DND-41 (cell line): ENCODE measurements around the gene APBA3.

Source experiments
- ATAC-seq: fragments of 200-7000 bp; cut with Tn5 transposase; 3 replicates; pipeline ENCODE4 v1.9.1; 2021; ENCODE audit warnings: low read depth; ENCODE audit not compliant: insufficient read depth
- DNase-seq: peaks from one replicate; pipeline ENCODE4 v3.0.0-alpha.2; 2020
- H2AFZ ChIP-seq: 2 replicates; pipeline ENCODE4 v1.6.0; 2012; ENCODE audit warnings: low read depth, low read length
- H3K27ac ChIP-seq: 2 replicates; pipeline ENCODE4 v1.5.1; 2012; ENCODE audit warnings: low read length, inconsistent platforms
- H3K27me3 ChIP-seq: fragments of 200-600 bp; sonication (generic); 2 replicates; pipeline ENCODE4 v1.6.0; 2012; ENCODE audit warnings: low read length, mild to moderate bottlenecking, inconsistent platforms; ENCODE audit not compliant: insufficient read depth, poor library complexity
- H3K36me3 ChIP-seq: 2 replicates; pipeline ENCODE4 v1.5.1; 2012; ENCODE audit warnings: low read length, inconsistent platforms; ENCODE audit not compliant: insufficient read depth
- H3K4me1 ChIP-seq: 2 replicates; pipeline ENCODE4 v1.5.1; 2012; ENCODE audit warnings: mild to moderate bottlenecking, low read length; ENCODE audit not compliant: insufficient read depth
- H3K4me2 ChIP-seq: 2 replicates; pipeline ENCODE4 v1.6.0; 2012; ENCODE audit warnings: mild to moderate bottlenecking, moderate library complexity, low read length, inconsistent platforms; ENCODE audit not compliant: insufficient read depth
- H3K4me3 ChIP-seq, 2 experiments: fragments of 200-600 bp in 1 of 2; shearing (Covaris generic) in 1 of 2; 2 replicates each; pipeline ENCODE4 v1.5.1; 2012 to 2016; ENCODE audit warnings: inconsistent platforms in 2 of 2, low read length in 2 of 2, mild to moderate bottlenecking in 2 of 2, low read depth in 1 of 2, moderate library complexity in 1 of 2
- H3K79me2 ChIP-seq: 2 replicates; pipeline ENCODE4 v1.6.0; 2012; ENCODE audit warnings: low read length, inconsistent platforms; ENCODE audit not compliant: insufficient read depth
- H3K9ac ChIP-seq: 2 replicates; pipeline ENCODE4 v1.6.0; 2012; ENCODE audit warnings: low read depth, mild to moderate bottlenecking, inconsistent platforms, low read length, moderate library complexity
- H3K9me3 ChIP-seq: 2 replicates; pipeline ENCODE4 v1.5.1; 2012; ENCODE audit warnings: low read length, moderate library complexity, mild to moderate bottlenecking, inconsistent platforms; ENCODE audit not compliant: insufficient read depth, severe bottlenecking
- H4K20me1 ChIP-seq: 2 replicates; pipeline ENCODE4 v1.6.0; 2012; ENCODE audit warnings: low read length; ENCODE audit not compliant: insufficient read depth
- CTCF ChIP-seq: IDR thresholded peaks from 2 replicates; pipeline ENCODE4 v1.5.1; 2012; ENCODE audit warnings: borderline replicate concordance, low read length, moderate library complexity, mild to moderate bottlenecking; ENCODE audit not compliant: poor library complexity, severe bottlenecking; ENCODE audit errors: extremely low read depth
- EZH2 ChIP-seq: IDR thresholded peaks from 3 replicates; pipeline ENCODE4 v1.6.1; 2012; ENCODE audit warnings: borderline replicate concordance, low read depth, mild to moderate bottlenecking, moderate library complexity, low read length, inconsistent platforms; ENCODE audit not compliant: severe bottlenecking

The APBA3 gene

GRCh38 chr19:3734310-3734600 is 27.2 kb downstream of the APBA3 start:
- no peak overlapping the region for H3K4me3 ChIP-seq
- no peak for ATAC-seq
- no peaks in the 10 kb centered on the region for H3K79me2 ChIP-seq
- no peak overlapping the region for H3K27ac ChIP-seq
- H3K9me3 ChIP-seq, result no peaks in the 10 kb centered on the region
- no peaks in the 10 kb centered on the region for H3K36me3 ChIP-seq
- no peaks in the 10 kb centered on the region for H4K20me1 ChIP-seq
- no peak overlapping the region for H3K4me2 ChIP-seq
- no peak overlapping the region for H2AFZ ChIP-seq
- TF ChIP-seq EZH2 (no peak), CTCF (no peak)
- DNase-seq, result no peak
- no peak overlapping the region for H3K9ac ChIP-seq
- no peaks in the 10 kb centered on the region for H3K4me1 ChIP-seq
- H3K27me3 ChIP-seq, result no peaks in the 10 kb centered on the region

- Histone ChIP-seq H2AFZ (no peak overlapping the region), H3K4me2 (no peak overlapping the region), H3K79me2 (no peaks in the 10 kb centered on the region), H3K36me3 (no peaks in the 10 kb centered on the region), H3K27ac (no peak overlapping the region), H3K27me3 (no peaks in the 10 kb centered on the region), H3K9ac (no peak overlapping the region), H4K20me1 (no peaks in the 10 kb centered on the region), H3K4me3 (no peak overlapping the region), H3K9me3 (no peaks in the 10 kb centered on the region), H3K4me1 (no peaks in the 10 kb centered on the region)
- DNase-seq, result no peak
- no peak for ATAC-seq
- TF ChIP-seq CTCF (no peak), EZH2 (no peak)
Observed at GRCh38 chr19:3733549-3734309, 27.8 kb downstream of the APBA3 start.

- Histone ChIP-seq H3K79me2 (no peaks in the 10 kb centered on the region), H3K4me2 (no peak overlapping the region), H3K9me3 (no peaks in the 10 kb centered on the region), H3K27me3 (no peaks in the 10 kb centered on the region), H3K36me3 (no peaks in the 10 kb centered on the region), H4K20me1 (no peaks in the 10 kb centered on the region), H3K27ac (no peak overlapping the region), H3K4me3 (no peak overlapping the region), H2AFZ (no peak overlapping the region), H3K4me1 (no peaks in the 10 kb centered on the region), H3K9ac (no peak overlapping the region)
- no peak for ATAC-seq
- DNase-seq, result no peak
- peak; percentile 4 for TF ChIP-seq CTCF
- no peak for TF ChIP-seq EZH2
Observed at GRCh38 chr19:3732108-3732507, 29.4 kb downstream of the APBA3 start.
